OCI-LY3 (cell line): Measurements from ENCODE around the gene ZNRF1.

Experiments
- EZH2phosphoT487 ChIP-seq: fragments of 200-600 bp; shearing (Covaris generic); IDR thresholded peaks from 2 replicates; pipeline ENCODE4 v1.6.1; 2018; ENCODE audit warnings: antibody characterized with exemption, mixed run types, low read depth
- TF ChIP-seq, protein P1 (sequence below): fragments of 200-600, 300-600 bp; sonication (generic); IDR thresholded peaks from 2 replicates; pipeline ENCODE4 v1.5.1; 2014; ENCODE audit warnings: antibody characterized with exemption, low read length, low read depth

DNA sequence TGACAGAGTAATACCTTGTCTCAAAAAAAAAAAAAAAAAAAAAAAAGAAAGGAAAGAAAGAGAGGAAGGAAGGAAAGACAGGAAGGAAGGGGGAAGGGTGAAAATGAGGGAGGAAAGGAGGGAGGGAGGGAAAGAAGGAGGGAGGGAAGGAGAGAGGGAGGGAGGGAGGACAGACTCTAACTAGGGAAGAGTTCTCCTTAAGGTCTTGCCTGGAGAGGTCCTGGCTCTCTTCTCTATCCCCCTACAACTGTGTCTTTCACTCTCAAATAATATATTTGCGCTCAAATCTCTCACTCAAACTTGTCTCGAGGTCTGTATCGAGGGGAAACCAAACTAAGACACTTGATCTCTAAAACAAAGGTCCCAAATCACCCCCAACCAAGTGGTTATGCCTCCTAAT is 49.5 kb upstream of the ZNRF1 start:
- TF ChIP-seq, protein P1, sequence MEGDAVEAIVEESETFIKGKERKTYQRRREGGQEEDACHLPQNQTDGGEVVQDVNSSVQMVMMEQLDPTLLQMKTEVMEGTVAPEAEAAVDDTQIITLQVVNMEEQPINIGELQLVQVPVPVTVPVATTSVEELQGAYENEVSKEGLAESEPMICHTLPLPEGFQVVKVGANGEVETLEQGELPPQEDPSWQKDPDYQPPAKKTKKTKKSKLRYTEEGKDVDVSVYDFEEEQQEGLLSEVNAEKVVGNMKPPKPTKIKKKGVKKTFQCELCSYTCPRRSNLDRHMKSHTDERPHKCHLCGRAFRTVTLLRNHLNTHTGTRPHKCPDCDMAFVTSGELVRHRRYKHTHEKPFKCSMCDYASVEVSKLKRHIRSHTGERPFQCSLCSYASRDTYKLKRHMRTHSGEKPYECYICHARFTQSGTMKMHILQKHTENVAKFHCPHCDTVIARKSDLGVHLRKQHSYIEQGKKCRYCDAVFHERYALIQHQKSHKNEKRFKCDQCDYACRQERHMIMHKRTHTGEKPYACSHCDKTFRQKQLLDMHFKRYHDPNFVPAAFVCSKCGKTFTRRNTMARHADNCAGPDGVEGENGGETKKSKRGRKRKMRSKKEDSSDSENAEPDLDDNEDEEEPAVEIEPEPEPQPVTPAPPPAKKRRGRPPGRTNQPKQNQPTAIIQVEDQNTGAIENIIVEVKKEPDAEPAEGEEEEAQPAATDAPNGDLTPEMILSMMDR = no peak
- TF ChIP-seq EZH2phosphoT487 = no peak
